ENCODE measurements around the gene IBSP.
A peak's percentile ranks its signal among the peaks of the same experiment; 100 is the strongest.

IBSP gene

GRCh38 chr4:87849612-87850011, 50.3 kb downstream of the IBSP start:
- no peak overlapping the region for H3K4me3 ChIP-seq (ENCODE audit: low read depth, low read length)
- no peak for DNase-seq (ENCODE audit: low read depth, low spot score)
- no peak for TF ChIP-seq CTCF (IDR thresholded peaks at IDR 0.05; ENCODE audit: low read depth, low read length)
- in situ Hi-C loops (cut with HindIII; ENCODE audit: low sequenced_read_pairs), result no loop called here

- no peak for DNase-seq (ENCODE audit: low read depth, low spot score)
- no peak for TF ChIP-seq CTCF (IDR thresholded peaks at IDR 0.05; ENCODE audit: low read depth, low read length)
- no peak overlapping the region for H3K4me3 ChIP-seq (ENCODE audit: low read depth, low read length)
- in situ Hi-C loops (cut with HindIII; ENCODE audit: low sequenced_read_pairs), result no loop called here
Observed at GRCh38 chr4:87851332-87851731, 52.0 kb downstream of the IBSP start.

GRCh38 chr4:87851953-87852352, 52.6 kb downstream of the IBSP start:
- no peak for DNase-seq (ENCODE audit: low read depth, low spot score)
- no peak for TF ChIP-seq CTCF (IDR thresholded peaks at IDR 0.05; ENCODE audit: low read depth, low read length)
- in situ Hi-C loops (cut with HindIII; ENCODE audit: low sequenced_read_pairs), result no loop called here
- H3K4me3 ChIP-seq (ENCODE audit: low read depth, low read length), result no peak overlapping the region

GRCh38 chr4:87853108-87853507, 53.8 kb downstream of the IBSP start:
- peak; percentile 75 for DNase-seq (ENCODE audit: low read depth, low spot score)
- no peak overlapping the region for H3K4me3 ChIP-seq (ENCODE audit: low read depth, low read length)
- peak; percentile 43 for TF ChIP-seq CTCF (IDR thresholded peaks at IDR 0.05; ENCODE audit: low read depth, low read length)
- in situ Hi-C loops (cut with HindIII; ENCODE audit: low sequenced_read_pairs), result no loop called here

- no peak overlapping the region for H3K4me3 ChIP-seq (ENCODE audit: low read depth, low read length)
- DNase-seq (ENCODE audit: low read depth, low spot score), result no peak
- in situ Hi-C loops (cut with HindIII; ENCODE audit: low sequenced_read_pairs), result no loop called here
- TF ChIP-seq CTCF (IDR thresholded peaks at IDR 0.05; ENCODE audit: low read depth, low read length), result no peak
Observed at GRCh38 chr4:87853891-87854290, 54.5 kb downstream of the IBSP start.

GRCh38 chr4:87855559-87855958, 56.2 kb downstream of the IBSP start:
- in situ Hi-C loops (cut with HindIII; ENCODE audit: low sequenced_read_pairs), result no loop called here
- no peak for TF ChIP-seq CTCF (IDR thresholded peaks at IDR 0.05; ENCODE audit: low read depth, low read length)
- no peak for DNase-seq (ENCODE audit: low read depth, low spot score)
- H3K4me3 ChIP-seq (ENCODE audit: low read depth, low read length), result no peak overlapping the region

- H3K4me3 ChIP-seq (ENCODE audit: low read depth, low read length), result no peak overlapping the region
- in situ Hi-C loops (cut with HindIII; ENCODE audit: low sequenced_read_pairs), result no loop called here
- TF ChIP-seq CTCF (IDR thresholded peaks at IDR 0.05; ENCODE audit: low read depth, low read length), result no peak
- DNase-seq (ENCODE audit: low read depth, low spot score), result no peak
Observed at GRCh38 chr4:87856816-87857215, 57.5 kb downstream of the IBSP start.

All from astrocyte of the spinal cord (primary cell).